GM10266 (cell line): ENCODE results near the gene AGPAT2.

ENCODE experiments used
- DNase-seq: peaks from one replicate; pipeline ENCODE4 v3.0.0; 2012; ENCODE audit errors: extremely low spot score
- TF ChIP-seq, protein P1 (sequence below): IDR thresholded peaks from 2 replicates; pipeline ENCODE4 v1.5.1; 2012; ENCODE audit warnings: mild to moderate bottlenecking, low read depth; ENCODE audit not compliant: control insufficient read depth, insufficient read depth; ENCODE audit errors: missing control alignments

AGPAT2 gene

DNA sequence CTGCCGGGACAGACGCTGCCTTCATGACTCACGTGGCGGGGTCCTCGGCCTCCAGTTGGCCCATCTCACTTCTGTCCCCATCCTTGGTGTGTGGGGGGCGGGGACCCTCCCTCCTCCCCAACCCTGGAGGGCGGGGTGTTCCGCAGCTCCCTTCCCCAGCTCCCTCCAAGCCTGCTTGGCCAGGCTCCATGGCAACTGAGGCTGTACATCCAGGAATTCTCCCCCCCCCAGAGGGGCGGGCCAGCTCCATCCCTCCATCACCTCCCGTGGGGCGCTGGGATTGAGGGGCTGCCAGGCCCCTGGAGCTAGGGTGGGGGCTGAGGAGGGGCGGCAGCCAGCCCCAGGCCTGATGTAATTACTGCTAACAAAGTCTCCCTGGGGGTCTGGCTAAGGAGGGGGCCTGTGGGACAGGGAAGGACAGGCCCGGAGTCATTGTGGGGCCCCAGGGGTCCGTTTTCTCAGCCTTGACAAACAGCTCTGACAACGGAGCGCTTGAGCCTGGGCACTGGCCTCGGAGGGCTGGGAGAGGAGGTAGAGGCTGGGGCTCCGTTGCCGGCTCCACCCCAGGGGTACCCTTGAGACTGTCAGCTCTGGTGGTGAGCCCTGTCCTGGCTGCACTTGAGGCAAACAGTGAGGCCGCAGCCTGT, 33.1 kb upstream of the AGPAT2 start:
- DNase-seq: no peak
- TF ChIP-seq, protein P1, sequence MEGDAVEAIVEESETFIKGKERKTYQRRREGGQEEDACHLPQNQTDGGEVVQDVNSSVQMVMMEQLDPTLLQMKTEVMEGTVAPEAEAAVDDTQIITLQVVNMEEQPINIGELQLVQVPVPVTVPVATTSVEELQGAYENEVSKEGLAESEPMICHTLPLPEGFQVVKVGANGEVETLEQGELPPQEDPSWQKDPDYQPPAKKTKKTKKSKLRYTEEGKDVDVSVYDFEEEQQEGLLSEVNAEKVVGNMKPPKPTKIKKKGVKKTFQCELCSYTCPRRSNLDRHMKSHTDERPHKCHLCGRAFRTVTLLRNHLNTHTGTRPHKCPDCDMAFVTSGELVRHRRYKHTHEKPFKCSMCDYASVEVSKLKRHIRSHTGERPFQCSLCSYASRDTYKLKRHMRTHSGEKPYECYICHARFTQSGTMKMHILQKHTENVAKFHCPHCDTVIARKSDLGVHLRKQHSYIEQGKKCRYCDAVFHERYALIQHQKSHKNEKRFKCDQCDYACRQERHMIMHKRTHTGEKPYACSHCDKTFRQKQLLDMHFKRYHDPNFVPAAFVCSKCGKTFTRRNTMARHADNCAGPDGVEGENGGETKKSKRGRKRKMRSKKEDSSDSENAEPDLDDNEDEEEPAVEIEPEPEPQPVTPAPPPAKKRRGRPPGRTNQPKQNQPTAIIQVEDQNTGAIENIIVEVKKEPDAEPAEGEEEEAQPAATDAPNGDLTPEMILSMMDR: no peak

DNA sequence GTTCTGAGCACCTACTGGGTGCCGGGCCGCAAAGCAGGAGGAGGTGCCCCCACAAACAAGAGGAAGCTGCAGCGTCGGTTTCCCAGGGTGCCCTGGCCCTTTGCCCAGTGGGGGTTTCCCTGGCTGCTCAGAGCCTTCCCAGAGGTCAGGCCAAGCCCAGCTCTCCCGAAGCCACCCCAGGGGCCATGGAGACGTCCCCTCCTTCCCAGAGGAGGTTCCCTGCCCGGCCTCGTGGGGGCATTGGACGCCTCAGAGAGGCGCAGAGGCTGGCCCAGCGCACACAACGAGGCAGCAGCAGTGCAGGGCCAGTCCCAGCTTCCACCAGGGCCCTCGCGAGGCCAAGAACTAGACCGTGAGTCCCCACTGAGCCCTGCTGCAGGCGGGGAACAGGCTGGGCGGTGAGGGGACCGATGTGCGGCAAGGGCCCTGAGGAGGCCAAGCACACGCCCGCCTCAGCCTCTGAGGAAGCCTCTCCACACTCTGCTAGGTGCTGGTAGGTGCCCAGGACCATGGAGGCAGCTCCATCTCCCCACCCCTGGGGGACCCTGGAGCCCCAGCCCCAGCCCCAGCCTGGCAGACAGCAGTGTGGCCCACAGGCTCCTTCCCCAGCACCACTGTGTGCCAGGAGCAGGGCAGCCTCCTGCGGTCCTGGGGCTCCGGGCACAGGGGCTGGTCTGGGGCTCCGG, 32.1 kb upstream of the AGPAT2 start:
- TF ChIP-seq, protein P1: no peak
- no peak for DNase-seq

DNA sequence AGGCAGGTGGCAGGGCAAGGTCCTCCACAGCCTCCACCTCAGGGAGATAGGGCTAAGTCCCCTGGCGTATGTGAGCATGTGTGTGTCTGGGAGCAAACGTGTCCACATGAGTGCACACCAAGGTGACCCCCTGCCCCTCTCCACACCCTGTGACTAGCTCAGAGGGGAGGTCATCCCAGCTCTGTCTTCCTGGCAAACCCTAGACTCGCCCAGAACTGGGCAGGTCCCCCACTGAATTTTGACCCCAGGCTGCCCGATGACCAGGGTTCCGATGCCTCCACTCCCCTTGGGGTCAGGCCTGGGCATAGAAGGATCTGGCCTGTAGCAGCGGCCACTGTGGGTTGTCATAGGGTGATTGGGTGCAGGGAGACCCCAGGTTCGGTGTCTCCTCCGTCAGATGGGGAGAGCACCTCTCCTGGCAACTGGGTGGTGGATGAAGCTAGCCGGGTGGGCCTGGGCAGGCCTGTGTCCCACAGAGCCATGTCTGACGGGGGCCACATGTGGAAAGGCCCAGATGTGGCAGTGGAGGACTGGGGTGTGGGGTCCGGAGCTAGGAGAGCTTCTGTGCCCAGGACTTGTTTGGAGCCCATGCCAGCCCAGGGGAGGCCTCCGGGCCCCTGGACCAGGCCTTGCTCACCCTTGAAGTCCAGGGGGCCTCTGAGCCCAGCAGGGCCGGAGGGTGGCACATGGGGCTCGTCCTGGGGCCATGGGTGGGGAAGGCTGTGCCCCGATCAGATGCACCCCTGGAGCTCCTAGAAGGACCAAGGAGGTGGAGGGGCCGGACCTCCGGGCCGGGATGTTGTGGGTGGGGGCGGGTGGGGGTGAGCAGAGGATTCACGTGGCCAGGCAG, 31.3 kb upstream of the AGPAT2 start:
- TF ChIP-seq, protein P1: no peak
- DNase-seq: no peak

DNA sequence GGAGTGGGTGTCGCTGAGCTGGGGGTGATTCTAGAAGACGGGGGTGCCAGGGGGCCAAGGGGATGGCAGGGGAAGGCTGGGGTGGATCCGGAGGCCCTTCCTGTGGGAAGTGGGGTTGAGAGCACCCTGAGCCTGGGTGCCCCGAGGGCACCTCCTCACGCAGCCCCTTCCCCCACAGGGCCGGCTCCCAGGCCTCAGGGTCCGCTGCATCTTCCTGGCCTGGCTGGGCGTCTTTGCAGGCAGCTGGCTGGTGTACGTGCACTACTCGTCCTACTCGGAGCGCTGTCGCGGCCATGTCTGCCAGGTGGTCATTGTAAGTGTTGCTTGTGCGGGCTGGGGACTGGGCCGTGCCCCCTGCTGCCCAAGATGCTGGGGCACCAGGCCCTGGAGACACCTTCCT, 30.1 kb upstream of the AGPAT2 start:
- TF ChIP-seq, protein P1: no peak
- DNase-seq: no peak

DNA sequence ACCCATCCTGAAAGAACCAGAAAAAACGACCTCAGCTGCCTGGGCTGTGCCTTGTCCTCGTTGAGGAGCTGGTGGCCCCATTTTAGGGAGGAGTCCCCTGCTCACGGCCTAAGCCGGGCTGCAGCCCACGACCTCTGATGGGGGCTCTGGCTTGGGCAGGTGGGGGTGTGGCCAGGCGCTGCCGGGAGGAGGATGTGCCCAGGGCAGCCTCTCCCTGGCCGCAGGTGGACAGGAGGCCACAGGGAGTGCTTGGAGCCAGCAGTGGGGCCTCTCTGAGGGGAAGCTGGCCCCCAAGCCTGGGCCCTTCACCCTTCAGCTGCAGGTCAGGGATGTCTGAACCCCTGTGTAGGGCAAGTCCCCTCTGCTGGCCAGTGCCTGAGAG, 27.6 kb upstream of the AGPAT2 start:
- TF ChIP-seq, protein P1: no peak
- no peak for DNase-seq

DNA sequence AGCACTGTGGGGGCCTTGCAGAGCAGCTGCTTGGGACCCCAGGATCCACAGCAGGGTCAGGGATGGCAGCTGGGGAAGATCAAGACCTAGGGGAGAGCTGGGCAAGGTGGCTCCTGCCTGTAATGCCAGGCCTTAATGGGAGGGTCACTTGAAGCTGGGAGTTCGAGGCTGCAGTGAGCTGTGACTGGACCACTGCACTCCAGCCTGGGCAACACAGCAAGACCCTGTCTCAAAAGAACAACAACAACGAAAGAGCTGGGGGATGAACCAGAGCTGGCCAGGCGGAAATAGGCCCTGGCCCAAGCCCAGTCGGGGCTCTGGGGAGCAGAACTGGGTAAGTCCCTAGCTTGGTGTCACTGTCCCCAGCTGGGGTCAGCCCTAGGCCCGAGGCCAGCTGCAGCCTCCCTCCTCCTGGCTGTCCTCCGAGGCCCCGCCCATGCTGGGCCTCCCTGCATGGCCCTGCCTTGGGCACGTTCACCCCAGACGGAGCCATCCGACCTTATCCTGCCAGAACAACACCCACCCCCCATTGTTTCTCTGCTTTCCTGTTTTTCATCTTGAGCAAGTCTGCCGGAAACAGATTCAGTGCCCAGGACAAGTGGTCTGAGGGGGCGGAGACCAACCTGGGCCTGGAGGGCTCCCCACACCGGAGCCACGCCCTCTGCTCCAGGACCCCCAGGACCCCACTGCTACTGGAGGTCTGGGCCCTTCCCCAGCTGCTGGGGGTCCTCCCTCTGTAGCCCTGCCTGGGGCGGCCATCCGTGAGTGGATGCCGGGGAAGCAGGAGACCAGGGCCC, 27.0 kb upstream of the AGPAT2 start:
- no peak for DNase-seq
- TF ChIP-seq, protein P1: no peak
